Neuronal stem cell (in vitro differentiated cells): Measurements from ENCODE around the gene DNAH9.

Experiments used
- DNase-seq: peaks from one replicate; pipeline ENCODE4 v3.0.0-alpha.2; 2013; ENCODE audit warnings: low spot score
- H2AFZ ChIP-seq: one replicate; pipeline ENCODE4 v1.6.1; 2013; ENCODE audit warnings: mild to moderate bottlenecking, low read length, inconsistent platforms
- H2AK5ac ChIP-seq: 2 replicates; pipeline ENCODE4 v1.6.1; 2013; ENCODE audit warnings: low read depth, mild to moderate bottlenecking, inconsistent platforms, low read length, moderate library complexity, mixed read lengths
- H2BK120ac ChIP-seq: 2 replicates; pipeline ENCODE4 v1.6.1; 2013; ENCODE audit warnings: low read depth, mild to moderate bottlenecking, inconsistent platforms, low read length, moderate library complexity, mixed read lengths
- H2BK12ac ChIP-seq: one replicate; pipeline ENCODE4 v1.6.1; 2013; ENCODE audit warnings: low read length, inconsistent platforms
- H2BK15ac ChIP-seq: 2 replicates; pipeline ENCODE4 v1.6.1; 2013; ENCODE audit warnings: mild to moderate bottlenecking, low read length, inconsistent platforms, mixed read lengths
- H2BK5ac ChIP-seq: one replicate; pipeline ENCODE4 v1.6.1; 2013; ENCODE audit warnings: inconsistent platforms, mild to moderate bottlenecking, low read length, moderate library complexity
- H3K14ac ChIP-seq: one replicate; pipeline ENCODE4 v1.6.1; 2013; ENCODE audit warnings: low read length, inconsistent platforms
- H3K18ac ChIP-seq: 2 replicates; pipeline ENCODE4 v1.6.1; 2013; ENCODE audit warnings: low read length, inconsistent platforms
- H3K23ac ChIP-seq: 2 replicates; pipeline ENCODE4 v1.6.1; 2013; ENCODE audit warnings: low read depth, mild to moderate bottlenecking, mixed read lengths, low read length, inconsistent platforms; ENCODE audit not compliant: poor library complexity
- H3K27ac ChIP-seq: replicated peaks from 3 replicates; pipeline ENCODE4 v1.5.1; 2013; ENCODE audit warnings: low read length, inconsistent platforms
- H3K27me3 ChIP-seq, 3 experiments: 2 replicates each; pipeline ENCODE4 v1.6.1; 2013; ENCODE audit warnings: low read length in 3 of 3, mild to moderate bottlenecking in 2 of 3, inconsistent platforms in 1 of 3, low read depth in 1 of 3, mixed read lengths in 1 of 3, moderate library complexity in 1 of 3; ENCODE audit not compliant: control insufficient read depth in 3 of 3, insufficient read depth in 3 of 3
- H3K36me3 ChIP-seq, 2 donors: replicated peaks in 1 of 2; 2 replicates each; pipeline ENCODE4 v1.6.1; 2013; ENCODE audit warnings: low read length in 2 of 2; ENCODE audit not compliant: control insufficient read depth in 2 of 2, insufficient read depth in 2 of 2
- H3K4ac ChIP-seq: 2 replicates; pipeline ENCODE4 v1.6.1; 2013; ENCODE audit warnings: inconsistent platforms, mild to moderate bottlenecking, low read length, moderate library complexity
- H3K4me1 ChIP-seq, 2 donors: 1 replicate in 1 of 2; 2 replicates in 1 of 2; pipeline ENCODE4 v1.6.1; 2013; ENCODE audit warnings: low read length in 2 of 2, low read depth in 1 of 2; ENCODE audit not compliant: control insufficient read depth in 2 of 2, insufficient read depth in 1 of 2
- H3K4me2 ChIP-seq: one replicate; pipeline ENCODE4 v1.6.1; 2013; ENCODE audit warnings: mild to moderate bottlenecking, low read length, inconsistent platforms; ENCODE audit not compliant: insufficient read depth, poor library complexity, severe bottlenecking
- H3K4me3 ChIP-seq, 2 donors: 2 replicates each; pipeline ENCODE4 v1.5.1; 2013; ENCODE audit warnings: low read length in 2 of 2, mild to moderate bottlenecking in 2 of 2, inconsistent platforms in 1 of 2, moderate library complexity in 1 of 2
- H3K79me1 ChIP-seq: one replicate; pipeline ENCODE4 v1.6.1; 2013; ENCODE audit warnings: low read depth, mild to moderate bottlenecking, inconsistent platforms, low read length, moderate library complexity
- H3K9ac ChIP-seq: one replicate; pipeline ENCODE4 v1.6.1; 2013; ENCODE audit warnings: mild to moderate bottlenecking, low read depth, low read length, inconsistent platforms; ENCODE audit not compliant: poor library complexity
- H3K9me3 ChIP-seq, 2 donors: replicated peaks in 1 of 2; 2 replicates each; pipeline versions ENCODE3 to v1.6.1; 2013; ENCODE audit warnings: low read length in 2 of 2, mild to moderate bottlenecking in 2 of 2, inconsistent platforms in 1 of 2, low read depth in 1 of 2, mixed read lengths in 1 of 2, moderate library complexity in 1 of 2; ENCODE audit not compliant: control insufficient read depth in 2 of 2, insufficient read depth in 1 of 2
- H4K8ac ChIP-seq: one replicate; pipeline ENCODE4 v1.6.1; 2013; ENCODE audit warnings: low read depth, mild to moderate bottlenecking, inconsistent platforms, low read length, moderate library complexity
- H4K91ac ChIP-seq: one replicate; pipeline ENCODE4 v1.6.1; 2013; ENCODE audit warnings: low read length, low read depth, mild to moderate bottlenecking, inconsistent platforms; ENCODE audit not compliant: poor library complexity
- WGBS, 2 donors: extraction: QIAGEN DNeasy Blood & Tissue Kit; methylation state at CpG; one replicate each; pipeline ENCODE4 v1.1.7; 2013; ENCODE audit warnings: missing lambda C conversion rate in 2 of 2, mixed read lengths in 1 of 2; ENCODE audit not compliant: insufficient read length in 2 of 2, insufficient replicate concordance in 1 of 2; ENCODE audit errors: extremely low coverage in 2 of 2; 5-methylcytosine and 5-hydroxymethylcytosine counted together

DNAH9 gene

GRCh38 chr17:11786711-11787438 is 188.6 kb downstream of the DNAH9 start:
- H3K9me3 ChIP-seq: peaks cover 0 to 2% of the 10 kb centered on the region in 2 donors
- DNase-seq: no peak

GRCh38 chr17:11795906-11796305 is 197.6 kb downstream of the DNAH9 start:
- DNase-seq: no peak
- Histone ChIP-seq H4K91ac (no peak overlapping the region), H3K4me3 (no peak overlapping the region), H3K9ac (no peak overlapping the region), H2BK5ac (no peak overlapping the region), H2BK120ac (no peak overlapping the region), H3K79me1 (no peaks in the 10 kb centered on the region), H2BK15ac (no peak overlapping the region), H2AFZ (no peak overlapping the region), H3K9me3 (peaks cover 0 to 1% of the 10 kb centered on the region in 2 donors), H3K18ac (no peak overlapping the region), H4K8ac (no peak overlapping the region), H3K14ac (no peak overlapping the region), H3K4me1 (no peaks in the 10 kb centered on the region), H3K4ac (no peak overlapping the region), H2BK12ac (no peak overlapping the region), H3K36me3 (no peaks in the 10 kb centered on the region), H2AK5ac (no peak overlapping the region), H3K27me3 (no peaks in the 10 kb centered on the region), H3K27ac (no peak overlapping the region), H3K23ac (no peak overlapping the region), H3K4me2 (no peak overlapping the region)
- WGBS, 2 donors: no CpG with 5 or more reads among the region's 1 CpG

More at GRCh38 chr17:11786711-11787438, 188.6 kb downstream of the DNAH9 start:
- Histone ChIP-seq H2BK120ac (no peak overlapping the region), H4K91ac (no peak overlapping the region), H3K18ac (no peak overlapping the region), H3K36me3 (no peaks in the 10 kb centered on the region), H2BK5ac (no peak overlapping the region), H3K27me3 (no peaks in the 10 kb centered on the region), H3K27ac (no peak overlapping the region), H3K4me2 (no peak overlapping the region), H3K79me1 (no peaks in the 10 kb centered on the region), H3K4me1 (no peaks in the 10 kb centered on the region), H4K8ac (no peak overlapping the region), H2AFZ (no peak overlapping the region), H2BK15ac (no peak overlapping the region), H3K23ac (no peak overlapping the region), H3K4ac (no peak overlapping the region), H2BK12ac (no peak overlapping the region), H3K14ac (no peak overlapping the region), H3K4me3 (no peak overlapping the region), H3K9ac (no peak overlapping the region), H2AK5ac (no peak overlapping the region)
- no CpG with 5 or more reads among the region's 9 CpGs for WGBS, 2 donors

GRCh38 chr17:11797803-11798202 is 199.5 kb downstream of the DNAH9 start:
- Histone ChIP-seq H3K4ac (no peak overlapping the region), H3K4me2 (no peak overlapping the region), H2BK120ac (no peak overlapping the region), H2AK5ac (no peak overlapping the region), H3K27ac (no peak overlapping the region), H4K8ac (no peak overlapping the region), H2BK15ac (no peak overlapping the region), H3K4me3 (no peak overlapping the region), H4K91ac (no peak overlapping the region), H2BK12ac (no peak overlapping the region), H3K4me1 (no peaks in the 10 kb centered on the region), H3K9ac (no peak overlapping the region), H3K23ac (no peak overlapping the region), H3K9me3 (peaks cover 0 to 1% of the 10 kb centered on the region in 2 donors), H3K14ac (no peak overlapping the region), H3K27me3 (no peaks in the 10 kb centered on the region), H2BK5ac (no peak overlapping the region), H2AFZ (no peak overlapping the region), H3K18ac (no peak overlapping the region), H3K36me3 (no peaks in the 10 kb centered on the region), H3K79me1 (no peaks in the 10 kb centered on the region)
- DNase-seq: no peak
- no CpG with 5 or more reads among the region's 8 CpGs for WGBS, 2 donors

- Histone ChIP-seq H3K36me3 (no peaks in the 10 kb centered on the region), H3K4ac (no peak overlapping the region), H3K4me3 (no peak overlapping the region), H2BK5ac (no peak overlapping the region), H2BK120ac (no peak overlapping the region), H3K18ac (no peak overlapping the region), H3K9ac (no peak overlapping the region), H3K9me3 (no peaks in the 10 kb centered on the region), H3K4me2 (no peak overlapping the region), H3K23ac (no peak overlapping the region), H2BK15ac (no peak overlapping the region), H3K4me1 (peaks cover 0 to 3% of the 10 kb centered on the region in 2 donors), H2BK12ac (no peak overlapping the region), H3K14ac (no peak overlapping the region), H3K27me3 (no peaks in the 10 kb centered on the region), H3K27ac (no peak overlapping the region), H3K79me1 (no peaks in the 10 kb centered on the region), H4K91ac (no peak overlapping the region), H4K8ac (no peak overlapping the region), H2AK5ac (no peak overlapping the region), H2AFZ (no peak overlapping the region)
- no peak for DNase-seq
- WGBS, 2 donors: 100% methylated on average over 1 of the region's 9 CpGs; no CpG with 5 or more reads in 1 of the 2 donors
Measured at GRCh38 chr17:11803231-11803969, 205.1 kb downstream of the DNAH9 start.
